AG08395 (cell line): Measurements from ENCODE around the gene ZNF43.
"Not testable (repeated sequence)": the region's sequence is repeated elsewhere in the genome, so short reads cannot be mapped to it uniquely, and the experiment has no call there.

Experiments
- DNase-seq: peaks from one replicate; pipeline ENCODE4 v3.0.0; 2012; ENCODE audit warnings: mixed read lengths, low spot score

ZNF43 gene

GRCh38 chr19:21835810-21836444 is at the start of gene ZNF43:
Gene ZNF43, minus strand, starts transcription at chr19:21836182. Its CDS starts 144 bp downstream, at chr19:21836038.
- DNase-seq: peak; percentile 91

GRCh38 chr19:21885516-21885915 is 49.5 kb upstream of the ZNF43 start:
- not testable (repeated sequence) for DNase-seq

GRCh38 chr19:21884786-21885185 is 48.8 kb upstream of the ZNF43 start:
- not testable (repeated sequence) for DNase-seq

GRCh38 chr19:21883516-21883915 is 47.5 kb upstream of the ZNF43 start:
- no peak for DNase-seq

- not testable (repeated sequence) for DNase-seq
Observed at GRCh38 chr19:21880761-21881160, 44.8 kb upstream of the ZNF43 start.

GRCh38 chr19:21878646-21879045 is 42.7 kb upstream of the ZNF43 start:
- no peak for DNase-seq

GRCh38 chr19:21877976-21878375 is 42.0 kb upstream of the ZNF43 start:
- DNase-seq: no peak

GRCh38 chr19:21876608-21877007 is 40.6 kb upstream of the ZNF43 start:
- DNase-seq: not testable (repeated sequence)

GRCh38 chr19:21856773-21857514 is 21.0 kb upstream of the ZNF43 start:
- DNase-seq: no peak

GRCh38 chr19:21851596-21852345 is 15.8 kb upstream of the ZNF43 start:
- peak; percentile 99 for DNase-seq

GRCh38 chr19:21850656-21851255 is 14.8 kb upstream of the ZNF43 start:
- no peak for DNase-seq

- DNase-seq: no peak
Observed at GRCh38 chr19:21848706-21849105, 12.7 kb upstream of the ZNF43 start.

- DNase-seq: no peak
Observed at GRCh38 chr19:21843081-21843480, 7.1 kb upstream of the ZNF43 start.

GRCh38 chr19:21841488-21842097 is 5.6 kb upstream of the ZNF43 start:
- no peak for DNase-seq

GRCh38 chr19:21841081-21841480 is 5.1 kb upstream of the ZNF43 start:
- no peak for DNase-seq

GRCh38 chr19:21839976-21840375 is 4.0 kb upstream of the ZNF43 start:
- no peak for DNase-seq

GRCh38 chr19:21838646-21839045 is 2.7 kb upstream of the ZNF43 start:
- no peak for DNase-seq

- no peak for DNase-seq
Observed at GRCh38 chr19:21835429-21835809, 563 bp downstream of the ZNF43 start.

GRCh38 chr19:21833733-21834132 is 2.2 kb downstream of the ZNF43 start:
- no peak for DNase-seq

GRCh38 chr19:21824679-21825078 is 11.3 kb downstream of the ZNF43 start:
- no peak for DNase-seq

GRCh38 chr19:21823224-21823623 is 12.8 kb downstream of the ZNF43 start:
- DNase-seq: no peak

GRCh38 chr19:21812448-21812847 is 23.5 kb downstream of the ZNF43 start:
- DNase-seq: no peak
